Measurements from ENCODE around the gene BPIFB1.

Gene BPIFB1, protein sequence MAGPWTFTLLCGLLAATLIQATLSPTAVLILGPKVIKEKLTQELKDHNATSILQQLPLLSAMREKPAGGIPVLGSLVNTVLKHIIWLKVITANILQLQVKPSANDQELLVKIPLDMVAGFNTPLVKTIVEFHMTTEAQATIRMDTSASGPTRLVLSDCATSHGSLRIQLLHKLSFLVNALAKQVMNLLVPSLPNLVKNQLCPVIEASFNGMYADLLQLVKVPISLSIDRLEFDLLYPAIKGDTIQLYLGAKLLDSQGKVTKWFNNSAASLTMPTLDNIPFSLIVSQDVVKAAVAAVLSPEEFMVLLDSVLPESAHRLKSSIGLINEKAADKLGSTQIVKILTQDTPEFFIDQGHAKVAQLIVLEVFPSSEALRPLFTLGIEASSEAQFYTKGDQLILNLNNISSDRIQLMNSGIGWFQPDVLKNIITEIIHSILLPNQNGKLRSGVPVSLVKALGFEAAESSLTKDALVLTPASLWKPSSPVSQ

DNA sequence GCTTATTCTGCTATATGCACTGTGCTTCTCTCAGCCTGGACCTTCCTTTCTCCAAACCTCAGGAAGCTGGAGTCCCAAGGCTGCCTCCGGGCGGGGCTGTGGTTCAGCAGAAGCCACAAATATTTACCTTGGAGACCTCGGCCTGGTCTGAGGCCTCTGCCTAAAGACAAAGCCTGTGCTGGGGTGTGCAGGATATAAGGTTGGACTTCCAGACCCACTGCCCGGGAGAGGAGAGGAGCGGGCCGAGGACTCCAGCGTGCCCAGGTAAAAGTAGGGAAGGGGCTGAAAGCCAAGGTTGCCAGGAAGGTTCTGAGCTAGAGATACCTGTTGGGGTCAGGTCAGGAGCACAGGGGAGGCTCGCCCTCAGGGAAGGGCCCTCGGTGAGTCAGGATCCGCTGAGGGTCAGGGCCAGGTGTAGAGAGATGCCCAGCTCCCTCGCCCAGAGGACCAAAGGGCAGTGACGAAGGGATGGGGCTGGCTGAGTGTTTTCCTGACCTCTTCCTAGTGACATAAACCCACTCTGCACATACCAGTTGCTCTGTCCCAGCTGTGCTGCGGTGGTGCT, at the start of gene BPIFB1:
Gene BPIFB1, plus strand, starts transcription at position 224 of the 565 bp plus-strand sequence. CDS start 2,860 bp downstream, outside the sequence.
- DNase-seq (ENCODE audit: low read depth in 3 of 3), result no peak

DNA sequence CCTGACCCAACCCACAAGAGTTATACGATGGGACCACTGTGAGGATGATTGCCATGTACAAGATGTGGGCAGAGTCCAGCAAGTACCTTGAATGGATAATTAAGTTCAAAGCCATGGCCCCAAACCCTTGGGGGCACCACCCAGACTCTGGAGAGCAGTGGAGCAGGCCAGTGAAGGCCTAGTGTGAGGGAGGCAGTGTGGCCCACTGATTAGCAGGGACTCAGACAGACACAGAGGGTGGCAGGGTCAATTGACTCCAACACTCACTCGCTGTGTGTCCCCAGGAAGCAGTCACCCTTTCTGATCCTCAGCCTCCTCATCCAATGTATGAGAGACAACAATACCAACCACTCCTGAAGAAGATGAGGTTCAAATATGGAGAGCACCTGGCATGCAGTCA, 49.0 kb upstream of the BPIFB1 start:
- no peak for DNase-seq (ENCODE audit: low read depth in 3 of 3)

DNA sequence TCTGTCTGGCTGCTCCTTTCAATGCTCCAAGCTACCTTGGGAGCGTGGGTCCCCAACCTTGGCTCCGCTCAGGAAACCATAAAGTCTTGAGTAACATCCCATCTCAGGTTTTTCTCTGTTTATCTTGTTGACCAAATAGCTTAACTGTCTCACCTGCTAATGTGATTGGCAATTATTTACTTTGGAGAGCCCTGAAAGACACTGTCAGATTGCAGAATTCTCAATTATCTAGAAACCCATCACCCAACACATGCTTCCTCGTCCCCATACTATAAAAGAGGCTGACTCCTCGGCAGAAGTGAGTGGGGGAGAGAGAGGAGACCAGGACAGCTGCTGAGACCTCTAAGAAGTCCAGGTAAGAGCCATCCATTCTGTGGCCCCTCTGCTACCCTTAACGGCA, 47.3 kb upstream of the BPIFB1 start, which contains the start of gene BPIFA1:
Gene BPIFA1, plus strand, starts transcription at position 301 of the 400 bp plus-strand sequence. CDS start 1,716 bp downstream, outside the sequence.
- DNase-seq (ENCODE audit: low read depth in 3 of 3), result no peak

DNA sequence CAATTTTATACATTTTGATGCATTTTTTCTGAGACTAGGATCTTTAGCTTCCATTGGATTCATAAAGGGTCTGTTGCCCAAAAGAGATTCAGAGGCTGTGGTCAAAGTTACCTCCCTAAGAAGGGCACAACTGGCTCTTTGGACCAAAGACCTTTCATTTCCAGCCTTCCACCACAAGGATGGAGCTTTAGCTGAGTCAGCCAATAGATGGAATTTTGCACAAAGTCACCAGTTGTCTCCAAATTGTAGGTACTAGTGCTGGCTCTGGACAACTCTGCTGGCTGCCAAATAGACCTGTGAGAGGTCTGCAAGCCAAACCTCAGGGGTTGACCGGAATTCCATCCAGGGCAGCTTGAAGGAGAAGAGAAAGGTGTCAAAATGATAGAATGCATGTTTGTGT, 46.7 kb upstream of the BPIFB1 start:
- DNase-seq (ENCODE audit: low read depth in 3 of 3), result no peak

DNA sequence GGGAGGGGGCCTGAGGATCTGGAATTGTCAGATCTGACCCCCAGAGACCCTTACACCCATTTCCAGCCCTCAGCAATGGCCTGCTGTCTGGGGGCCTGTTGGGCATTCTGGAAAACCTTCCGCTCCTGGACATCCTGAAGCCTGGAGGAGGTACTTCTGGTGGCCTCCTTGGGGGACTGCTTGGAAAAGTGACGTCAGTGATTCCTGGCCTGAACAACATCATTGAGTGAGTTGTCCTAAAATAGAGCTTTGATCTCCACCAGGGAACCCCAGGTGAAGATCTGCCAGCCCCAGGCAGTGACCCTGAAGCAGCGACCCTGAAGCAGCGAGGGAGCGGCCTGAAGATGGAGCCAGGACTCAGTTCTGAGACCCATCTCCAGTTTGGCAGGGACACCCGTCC, 45.0 kb upstream of the BPIFB1 start:
- no peak for DNase-seq (ENCODE audit: low read depth in 3 of 3)

DNA sequence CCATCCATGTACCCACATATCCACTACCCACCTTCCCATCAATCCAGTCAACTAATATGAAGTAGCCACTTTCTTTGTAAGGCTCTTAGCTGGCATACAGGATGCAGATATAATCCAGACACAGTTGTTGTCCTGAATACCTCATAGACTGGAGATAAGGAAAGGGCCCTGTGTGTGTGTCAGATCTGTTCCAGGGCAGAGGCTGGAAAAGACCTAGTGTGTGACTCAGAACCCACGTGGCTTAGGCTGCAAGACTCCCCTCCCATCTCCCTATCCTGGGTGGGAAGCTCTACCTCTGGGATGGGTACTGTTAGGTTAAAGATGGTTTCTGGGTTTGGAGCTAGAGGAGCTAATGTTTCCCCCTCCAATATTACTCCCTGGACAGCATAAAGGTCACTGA, 43.6 kb upstream of the BPIFB1 start:
- no peak for DNase-seq (ENCODE audit: low read depth in 3 of 3)

DNA sequence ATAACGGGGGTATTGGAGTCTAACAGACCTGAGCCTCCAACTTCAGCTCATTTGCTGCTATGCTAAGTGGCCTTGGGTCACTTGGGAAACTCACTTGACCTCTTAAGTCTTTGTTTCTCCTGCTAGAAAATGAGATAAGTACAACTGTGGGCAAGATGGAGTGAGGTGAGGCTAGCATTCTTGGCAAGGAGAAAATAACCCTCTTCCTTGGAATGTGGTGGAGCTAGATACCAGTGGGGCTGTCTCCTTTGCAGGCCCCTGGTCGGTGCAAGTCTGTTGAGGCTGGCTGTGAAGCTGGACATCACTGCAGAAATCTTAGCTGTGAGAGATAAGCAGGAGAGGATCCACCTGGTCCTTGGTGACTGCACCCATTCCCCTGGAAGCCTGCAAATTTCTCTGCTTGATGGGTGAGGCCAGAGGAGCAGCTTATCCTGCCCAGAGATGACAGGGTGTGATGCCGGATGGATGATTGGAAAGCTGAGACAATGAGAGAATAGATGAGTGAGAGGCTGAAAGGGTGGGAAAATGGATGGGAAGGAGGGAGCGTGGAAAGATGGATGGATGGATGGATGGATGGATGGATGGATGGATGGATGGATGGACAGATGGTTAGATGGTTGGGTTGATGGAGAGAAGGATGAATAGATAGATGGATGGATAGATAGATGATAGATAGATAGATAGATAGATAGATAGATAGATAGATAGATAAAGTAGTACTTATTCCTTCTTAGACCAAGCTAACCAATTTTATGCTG, 42.9 kb upstream of the BPIFB1 start:
- DNase-seq (ENCODE audit: low read depth in 3 of 3), result no peak

DNA sequence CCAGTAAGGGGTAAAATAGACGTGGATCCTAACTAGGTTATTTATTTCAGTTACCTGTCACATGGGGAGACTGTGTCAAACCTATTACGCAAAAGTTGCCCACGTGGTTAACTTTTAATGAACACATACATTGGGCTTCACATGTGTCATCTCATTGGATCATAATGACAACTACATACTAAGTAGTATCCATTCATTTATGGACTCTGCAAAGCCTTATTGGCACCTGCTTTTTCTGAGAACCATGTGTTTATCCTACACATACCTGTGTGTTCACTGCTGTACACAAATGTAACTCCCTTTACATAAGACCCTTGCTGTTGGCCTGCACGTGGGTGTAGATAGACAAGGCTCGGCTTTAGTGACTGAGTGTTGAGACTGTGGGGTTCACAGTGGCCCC, 42.1 kb upstream of the BPIFB1 start:
- no peak for DNase-seq (ENCODE audit: low read depth in 3 of 3)

DNA sequence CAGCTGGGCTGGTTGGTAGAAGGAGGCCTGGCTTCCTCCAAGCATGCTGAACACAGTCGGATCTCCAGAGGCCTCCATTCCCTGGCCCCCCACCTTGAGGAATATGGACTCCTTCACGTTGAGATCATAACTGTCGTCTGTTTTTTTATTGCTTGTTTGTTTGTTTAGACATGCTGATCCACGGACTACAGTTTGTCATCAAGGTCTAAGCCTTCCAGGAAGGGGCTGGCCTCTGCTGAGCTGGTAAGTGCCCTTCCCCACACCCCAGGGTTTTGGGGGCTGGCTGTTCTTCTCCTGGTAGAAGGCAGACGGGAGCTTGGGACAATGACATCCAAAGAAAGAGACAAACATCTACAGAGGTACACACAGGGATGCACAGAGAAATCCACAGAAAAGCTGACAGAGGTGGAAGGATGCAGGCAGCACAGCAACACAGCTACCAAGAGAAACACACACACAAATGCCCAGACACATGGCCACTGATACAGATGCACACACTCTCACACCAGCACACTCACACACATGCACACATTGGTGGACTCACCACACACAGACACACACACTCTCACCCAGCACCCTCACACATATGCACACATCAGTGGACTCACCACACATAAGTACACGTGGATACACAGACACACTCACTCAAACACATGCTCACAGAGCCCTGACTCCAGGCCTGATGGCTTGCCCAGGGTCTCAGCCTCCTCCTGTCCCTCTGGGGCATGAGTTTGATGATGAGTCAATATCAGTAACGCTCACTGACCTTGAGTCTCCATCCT, 40.5 kb upstream of the BPIFB1 start:
- no peak for DNase-seq (ENCODE audit: low read depth in 3 of 3)

DNA sequence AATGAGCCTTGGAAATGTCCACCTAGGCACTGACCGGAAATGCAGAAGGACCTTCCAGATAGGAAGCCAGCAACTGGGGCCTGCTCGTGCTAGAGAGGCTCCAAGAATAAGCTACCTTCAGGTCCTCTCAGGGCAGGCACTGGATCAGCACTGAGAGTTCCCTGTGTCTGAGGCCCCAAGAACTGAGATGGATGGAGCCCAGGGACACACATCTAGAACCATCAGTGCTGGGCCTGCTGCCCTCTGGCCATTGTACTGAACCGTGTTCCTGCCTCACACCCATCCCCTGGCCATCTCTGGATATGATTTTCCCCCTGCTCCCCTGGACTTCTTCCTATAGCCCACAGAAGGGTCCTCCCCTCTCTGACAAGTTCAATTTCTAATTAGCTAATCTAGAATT, 36.9 kb upstream of the BPIFB1 start:
- DNase-seq (ENCODE audit: low read depth in 3 of 3), result no peak

DNA sequence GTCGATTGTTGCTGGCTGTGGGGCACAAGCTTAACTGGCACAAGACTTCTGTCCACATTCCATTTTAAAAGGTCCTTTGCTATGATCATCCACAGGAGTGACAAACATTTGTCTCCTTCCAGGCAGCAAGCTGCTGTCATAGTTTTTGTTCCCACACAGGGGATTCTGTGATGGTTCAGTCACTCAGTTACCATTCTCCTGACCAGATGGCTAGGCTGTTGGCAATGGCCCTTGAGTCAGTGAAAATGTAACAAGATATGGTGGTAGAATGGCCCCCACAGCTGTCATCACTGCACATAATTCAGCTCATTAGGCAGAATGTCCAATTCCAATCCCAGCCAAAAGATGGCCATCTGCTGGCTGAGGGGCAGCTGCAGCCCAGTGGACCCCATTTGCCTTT, 33.6 kb upstream of the BPIFB1 start:
- no peak for DNase-seq (ENCODE audit: low read depth in 3 of 3)

DNA sequence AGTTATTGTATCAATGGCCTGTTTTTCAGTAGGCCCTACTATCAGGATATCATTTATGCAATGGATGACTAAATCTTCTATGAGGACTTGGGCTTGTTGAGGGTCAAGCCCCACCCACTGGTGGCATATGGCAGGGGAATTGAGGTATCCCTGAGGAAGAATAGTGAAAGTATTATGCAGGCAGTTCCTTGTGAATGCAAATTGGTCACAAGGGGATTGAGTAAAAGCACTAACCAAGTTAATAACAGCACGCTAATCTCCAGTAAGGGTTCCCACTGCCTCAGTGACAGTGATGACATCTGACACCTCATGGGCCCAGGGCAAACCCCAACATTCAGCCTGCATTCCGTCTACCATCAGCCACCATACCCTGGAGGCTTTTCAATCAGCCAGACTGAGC, 32.3 kb upstream of the BPIFB1 start:
- DNase-seq (ENCODE audit: low read depth in 3 of 3), result no peak

DNA sequence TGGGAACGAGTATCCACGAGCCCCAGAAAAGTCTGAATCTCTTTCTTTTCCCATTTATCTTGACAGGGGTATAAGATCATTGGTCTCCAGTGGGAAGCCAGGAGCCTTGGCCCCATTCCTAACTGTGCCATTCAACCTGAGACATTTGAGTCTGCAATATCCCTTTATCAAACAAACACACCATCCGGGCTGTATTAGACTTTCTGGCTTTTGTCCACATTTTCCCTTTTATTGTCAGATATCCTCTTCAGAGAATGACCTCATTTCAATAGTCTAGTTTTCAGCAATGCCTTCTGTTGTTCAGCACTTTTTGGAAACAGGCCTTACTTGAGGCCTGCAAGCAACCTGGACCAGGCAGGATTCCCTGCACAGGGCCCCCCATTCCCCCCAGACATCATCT, 31.5 kb upstream of the BPIFB1 start:
- DNase-seq (ENCODE audit: low read depth in 3 of 3), result no peak

DNA sequence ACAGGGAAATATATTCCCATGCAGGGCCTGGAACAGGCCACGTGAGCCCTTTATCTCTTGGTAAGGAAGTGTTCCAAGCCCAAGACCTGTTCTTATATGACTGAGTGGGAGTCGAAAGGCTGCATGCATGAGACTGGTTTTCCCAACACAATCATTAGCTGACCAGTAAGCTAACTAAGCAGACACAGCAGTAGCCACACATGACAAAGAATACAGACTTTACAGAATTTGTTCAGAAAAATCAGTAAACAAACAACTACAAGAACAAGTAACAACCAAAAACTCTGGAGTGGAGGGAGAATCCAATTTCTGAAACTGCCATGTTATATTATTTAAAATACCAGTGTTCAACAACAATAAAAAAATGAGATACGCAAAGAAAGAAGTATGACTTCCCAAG, 30.6 kb upstream of the BPIFB1 start:
- no peak for DNase-seq (ENCODE audit: low read depth in 3 of 3)

DNA sequence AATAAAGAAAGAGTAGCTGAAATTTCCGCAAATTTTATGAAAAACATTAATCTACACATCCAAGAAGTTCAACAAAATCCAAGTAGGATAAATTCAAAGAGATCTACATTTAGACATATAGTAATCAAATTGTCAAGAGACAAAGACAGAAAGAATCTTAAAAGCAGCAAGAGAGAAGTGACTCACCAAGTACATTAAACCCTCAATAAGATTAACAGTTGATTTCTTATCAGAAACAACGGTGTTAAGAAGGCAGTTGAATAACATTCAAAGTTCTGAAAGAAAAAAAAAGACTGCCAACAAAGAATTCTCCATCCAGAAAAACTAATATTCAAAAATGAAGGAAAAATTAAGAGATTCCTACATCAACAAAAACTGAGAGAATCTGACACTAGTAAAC, 28.0 kb upstream of the BPIFB1 start:
- no peak for DNase-seq (ENCODE audit: low read depth in 3 of 3)

DNA sequence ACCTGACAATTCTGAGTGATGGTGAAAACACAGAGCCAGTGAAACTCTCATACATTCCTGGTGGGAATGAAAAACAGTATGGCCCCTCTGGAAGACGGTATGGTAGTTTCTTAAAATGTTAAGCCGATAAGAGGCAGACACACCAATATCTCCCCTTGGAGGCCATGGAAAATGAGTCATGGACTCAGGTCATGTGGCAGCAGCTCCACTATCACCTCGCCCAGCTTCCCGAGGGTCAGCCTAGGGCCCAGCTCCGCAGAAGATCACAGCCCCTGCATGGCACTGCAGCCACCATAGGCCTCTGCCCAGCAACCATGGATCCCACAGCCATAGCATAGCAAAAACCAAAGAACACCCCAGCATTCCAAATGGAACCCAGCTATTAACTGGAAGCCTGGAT, 25.8 kb upstream of the BPIFB1 start:
- no peak for DNase-seq (ENCODE audit: low read depth in 3 of 3)

DNA sequence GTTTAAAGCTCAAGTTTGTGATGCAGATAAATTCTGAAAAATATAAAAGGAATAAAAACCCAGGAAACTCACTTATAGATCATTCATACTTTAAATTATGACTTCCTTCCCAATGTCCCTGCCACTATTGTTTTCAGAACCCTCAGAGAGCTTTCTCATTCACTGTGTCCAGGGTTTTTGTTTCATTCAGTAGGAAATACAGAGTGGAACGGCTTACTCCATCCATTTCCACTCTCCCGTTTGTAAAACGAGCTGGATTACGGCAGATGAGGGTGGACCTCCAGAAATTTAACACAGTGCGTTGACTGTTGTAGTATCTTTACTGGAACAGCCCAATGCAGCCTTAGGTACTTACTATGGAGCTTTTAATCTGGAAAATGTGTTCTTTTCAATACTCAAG, 23.6 kb upstream of the BPIFB1 start:
- no peak for DNase-seq (ENCODE audit: low read depth in 3 of 3)

DNA sequence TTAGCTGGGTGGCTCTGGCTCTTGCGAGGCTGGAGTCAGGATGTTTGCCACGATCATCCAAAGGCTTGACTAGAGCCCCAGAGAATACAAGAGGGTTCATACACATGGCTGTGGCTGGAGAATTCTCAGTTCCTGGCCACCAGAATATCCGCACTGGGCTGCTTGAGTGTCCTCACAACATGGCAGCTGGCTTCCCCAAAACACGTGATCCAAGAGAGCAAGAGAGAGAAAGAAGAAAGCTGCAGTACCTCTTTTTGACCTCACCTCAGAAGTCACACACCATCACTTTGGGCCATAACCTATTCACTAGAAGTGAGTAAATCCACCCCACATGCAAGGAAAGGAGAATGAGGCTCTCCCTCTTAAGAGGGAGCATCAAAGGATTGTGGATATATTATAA, 21.5 kb upstream of the BPIFB1 start:
- no peak for DNase-seq (ENCODE audit: low read depth in 3 of 3)

DNA sequence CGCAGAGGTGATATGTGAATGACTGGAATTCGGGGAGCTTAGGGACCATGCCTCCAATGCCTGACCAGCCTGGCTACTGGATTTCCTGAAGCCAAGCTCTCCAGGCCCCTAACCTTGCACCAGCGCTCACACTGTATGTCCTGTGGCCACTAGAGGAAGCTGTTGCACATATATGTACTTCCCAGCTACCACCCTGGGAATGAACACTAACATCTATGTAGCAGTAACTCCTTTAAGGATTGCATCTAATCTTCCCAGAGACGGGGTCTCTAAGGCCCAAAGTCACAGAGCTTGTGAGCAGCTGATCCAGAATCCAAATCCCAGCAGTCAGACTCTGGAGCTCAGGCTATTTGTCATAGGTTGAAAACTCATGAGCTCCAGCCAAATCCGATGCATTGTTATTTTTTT, 20.4 kb upstream of the BPIFB1 start:
- no peak for DNase-seq (ENCODE audit: low read depth in 3 of 3)

DNA sequence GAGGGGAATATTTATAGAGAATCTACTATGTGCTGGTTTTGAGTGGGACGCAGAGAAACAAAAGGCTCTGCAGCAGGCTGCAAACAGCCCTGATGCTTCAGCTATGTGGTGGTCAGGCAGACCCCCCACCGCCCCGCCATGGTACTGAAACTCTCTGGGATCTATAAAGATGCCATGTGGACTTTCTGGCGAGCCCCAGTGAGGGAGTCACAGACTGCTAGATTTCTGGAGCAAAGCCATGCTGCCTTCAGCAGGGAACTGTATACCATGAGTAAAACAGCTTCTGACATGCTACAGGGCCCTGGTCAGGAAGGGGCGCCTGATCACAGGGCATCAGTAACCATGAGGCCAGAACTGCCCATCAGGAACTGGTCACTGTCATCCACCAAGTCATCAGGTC, 19.2 kb upstream of the BPIFB1 start:
- no peak for DNase-seq (ENCODE audit: low read depth in 3 of 3)

DNA sequence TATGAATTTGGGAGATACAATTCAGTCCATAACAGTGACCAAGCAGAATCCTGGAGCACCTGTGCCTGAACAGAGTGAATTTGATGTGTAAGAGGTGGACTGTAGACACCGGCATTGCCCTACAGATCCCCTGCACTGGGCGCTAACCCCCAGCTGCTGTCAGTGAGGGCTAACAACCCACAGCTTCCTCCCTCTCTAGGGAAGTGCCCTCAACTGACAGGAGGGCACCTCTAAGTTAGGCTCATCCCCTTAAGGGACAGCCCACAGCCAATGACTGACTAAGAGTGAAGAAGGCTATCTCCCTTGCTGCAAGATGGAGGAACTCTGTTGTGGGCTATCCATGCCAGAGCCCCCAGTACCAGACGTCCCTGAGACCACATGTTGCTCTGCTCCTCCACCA, 15.3 kb upstream of the BPIFB1 start:
- no peak for DNase-seq (ENCODE audit: low read depth in 3 of 3)

Data from stimulated activated CD4-positive, alpha-beta T cell treated with anti-CD3 and anti-CD28 coated beads, TNF-alpha, amount 100 ng/mL, for 48 hours (primary cell).